PC-3 (cell line): ENCODE results near the gene ARHGAP31. TPM values are rescaled to one million over a fixed set of nuclear protein-coding genes. Genes with fewer than 3 reads are reported as not detected.

Experiments
- ATAC-seq: fragments of 200-7000 bp; cut with Tn5 transposase; 2 replicates; pipeline ENCODE4 v1.9.1; 2020; ENCODE audit warnings: mild to moderate bottlenecking, moderate library complexity
- BruUV-seq: library from RNA; stranded (reverse); fragments of 400-500 nt; replicated peaks from 2 replicates; lab custom pipeline; 2021; lab: Mats Ljungman, UMichigan
- CTCF ChIA-PET: fragments of 300-600 bp; sonication (Branson Sonifier 250); formaldehyde crosslinking; loops from one replicate; lab custom pipeline; 2022; ENCODE audit warnings: antibody characterized with exemption; lab: Charles Lee
- POLR2A ChIA-PET: fragments of 300-600 bp; sonication (Branson Sonifier 250); formaldehyde crosslinking; loops from one replicate; lab custom pipeline; 2022; ENCODE audit warnings: antibody characterized with exemption; ENCODE audit not compliant: unreplicated experiment; lab: Charles Lee
- DNase-seq: peaks from one replicate; pipeline ENCODE4 v3.0.0-alpha.2; 2015
- H2AFZ ChIP-seq: fragments of 300-600 bp; sonication (generic); 2 replicates; pipeline ENCODE4 v1.6.0; 2016; ENCODE audit warnings: antibody characterized with exemption, low read length
- H3F3A ChIP-seq: fragments of 300-600 bp; sonication (generic); one replicate; pipeline ENCODE4 v1.6.0; 2017; ENCODE audit warnings: antibody characterized with exemption, low read length, control low read depth, mild to moderate bottlenecking; ENCODE audit not compliant: unreplicated experiment
- H3K27ac ChIP-seq: fragments of 300-600 bp; sonication (generic); 2 replicates; pipeline ENCODE4 v1.5.1; 2016; ENCODE audit warnings: mild to moderate bottlenecking, low read length
- H3K27me3 ChIP-seq: fragments of 300-600 bp; sonication (generic); 2 replicates; pipeline ENCODE4 v1.6.1; 2016; ENCODE audit warnings: low read length, mixed read lengths
- H3K36me3 ChIP-seq: fragments of 300-600 bp; sonication (generic); 2 replicates; pipeline ENCODE4 v1.6.1; 2016; ENCODE audit warnings: low read depth, mixed run types, low read length, mixed read lengths
- H3K4me1 ChIP-seq: fragments of 300-600 bp; sonication (generic); 2 replicates; pipeline ENCODE4 v1.5.1; 2016; ENCODE audit warnings: low read length; ENCODE audit not compliant: insufficient read depth
- H3K4me2 ChIP-seq: fragments of 300-600 bp; sonication (generic); 2 replicates; pipeline ENCODE4 v1.6.0; 2016; ENCODE audit warnings: low read length
- H3K4me3 ChIP-seq: fragments of 300-600 bp; sonication (generic); 2 replicates; pipeline ENCODE4 v1.5.1; 2016; ENCODE audit warnings: mild to moderate bottlenecking, low read length, mixed read lengths
- H3K79me2 ChIP-seq: fragments of 300-600 bp; sonication (generic); 2 replicates; pipeline ENCODE4 v1.6.1; 2017; ENCODE audit warnings: low read length, mixed read lengths
- H3K9ac ChIP-seq: fragments of 300-600 bp; sonication (generic); 2 replicates; pipeline ENCODE4 v1.6.0; 2016; ENCODE audit warnings: mild to moderate bottlenecking, low read length
- H3K9me2 ChIP-seq: fragments of 300-600 bp; sonication (generic); replicated peaks from 2 replicates; pipeline ENCODE4 v1.6.1; 2016; ENCODE audit warnings: mixed run types, low read length, mixed read lengths
- H3K9me3 ChIP-seq: fragments of 300-600 bp; sonication (generic); 2 replicates; pipeline ENCODE4 v1.6.1; 2016; ENCODE audit warnings: low read length, mixed read lengths
- H4K20me1 ChIP-seq: fragments of 300-600 bp; sonication (generic); 2 replicates; pipeline ENCODE4 v1.6.1; 2016; ENCODE audit warnings: low read length, mixed read lengths
- EZH2 ChIP-seq: fragments of 300-600 bp; sonication (generic); IDR thresholded peaks from one replicate; pipeline ENCODE4 v1.6.1; 2017; ENCODE audit warnings: antibody characterized with exemption, mild to moderate bottlenecking, low read length; ENCODE audit not compliant: unreplicated experiment
- EZH2phosphoT487 ChIP-seq: fragments of 300-600 bp; sonication (generic); IDR thresholded peaks from 2 replicates; pipeline ENCODE4 v1.6.1; 2018; ENCODE audit warnings: mild to moderate bottlenecking, antibody characterized with exemption, low read length, borderline replicate concordance
- intact Hi-C: fragments of 100-400 bp; cut with micrococcal nuclease; formaldehyde crosslinking; loops from 2 replicates; pipeline ENCODE4 v1.9.0; 2023
- total RNA-seq: library from RNA; depleted of rRNA; stranded (reverse); fragments of >200 nt; gene quantifications from 2 replicates; pipeline ENCODE4 v1.2.3, GENCODE V29; 2014
- TF ChIP-seq, protein P1 (sequence below): fragments of 300-600 bp; sonication (generic); conservative IDR thresholded peaks from 2 replicates; pipeline ENCODE4 v1.5.1; 2017; ENCODE audit warnings: antibody characterized with exemption, low read depth, mild to moderate bottlenecking, low read length

The ARHGAP31 gene
- total RNA-seq, 1 experiment from 2014 or later, result 7.8 TPM

DNA sequence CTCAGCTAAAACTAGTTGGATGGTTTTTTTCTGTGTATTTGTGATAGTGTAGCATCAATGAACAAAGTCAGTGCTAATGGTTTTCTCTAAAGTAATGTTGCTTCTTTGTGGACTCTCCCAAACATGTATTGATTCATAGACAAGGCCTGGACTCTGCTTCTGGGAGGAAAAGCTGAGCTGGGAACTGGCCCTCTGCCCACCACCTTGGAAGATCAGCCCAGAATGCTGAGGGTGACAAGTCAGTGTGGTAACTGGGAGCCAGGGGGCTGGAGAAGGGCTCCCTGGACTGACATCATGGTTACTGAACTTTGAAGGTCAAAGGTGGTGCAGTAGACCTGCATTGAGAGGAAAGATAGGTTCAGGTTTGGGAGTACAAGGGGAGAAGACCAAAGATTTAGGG is 3.0 kb downstream of the ARHGAP31 start:
- no peak overlapping the region for H3K4me3 ChIP-seq
- BruUV-seq, result no TSS peak
- no peaks in the 10 kb centered on the region for H3K36me3 ChIP-seq
- H3K27ac ChIP-seq, result no peak overlapping the region
- no peaks in the 10 kb centered on the region for H3K9me3 ChIP-seq
- no peaks in the 10 kb centered on the region for H4K20me1 ChIP-seq
- ChIA-PET CTCF (interaction anchor here (1.3 kb wide), 1 partner anchor 56 kb away, joined by 4 read pairs; no protein-coding TSS in a partner anchor), POLR2A (no interaction called here)
- H3K9ac ChIP-seq, result no peak overlapping the region
- no peaks in the 10 kb centered on the region for H3F3A ChIP-seq
- H3K27me3 ChIP-seq, result no peaks in the 10 kb centered on the region
- H3K4me2 ChIP-seq, result peak overlapping the region; percentile 88
- no peaks in the 10 kb centered on the region for H3K9me2 ChIP-seq
- peak; percentile 27 for DNase-seq
- ATAC-seq, result no peak
- intact Hi-C loops, result no loop called here
- H3K79me2 ChIP-seq, result peaks cover 47% of the 10 kb centered on the region
- TF ChIP-seq, protein P1, sequence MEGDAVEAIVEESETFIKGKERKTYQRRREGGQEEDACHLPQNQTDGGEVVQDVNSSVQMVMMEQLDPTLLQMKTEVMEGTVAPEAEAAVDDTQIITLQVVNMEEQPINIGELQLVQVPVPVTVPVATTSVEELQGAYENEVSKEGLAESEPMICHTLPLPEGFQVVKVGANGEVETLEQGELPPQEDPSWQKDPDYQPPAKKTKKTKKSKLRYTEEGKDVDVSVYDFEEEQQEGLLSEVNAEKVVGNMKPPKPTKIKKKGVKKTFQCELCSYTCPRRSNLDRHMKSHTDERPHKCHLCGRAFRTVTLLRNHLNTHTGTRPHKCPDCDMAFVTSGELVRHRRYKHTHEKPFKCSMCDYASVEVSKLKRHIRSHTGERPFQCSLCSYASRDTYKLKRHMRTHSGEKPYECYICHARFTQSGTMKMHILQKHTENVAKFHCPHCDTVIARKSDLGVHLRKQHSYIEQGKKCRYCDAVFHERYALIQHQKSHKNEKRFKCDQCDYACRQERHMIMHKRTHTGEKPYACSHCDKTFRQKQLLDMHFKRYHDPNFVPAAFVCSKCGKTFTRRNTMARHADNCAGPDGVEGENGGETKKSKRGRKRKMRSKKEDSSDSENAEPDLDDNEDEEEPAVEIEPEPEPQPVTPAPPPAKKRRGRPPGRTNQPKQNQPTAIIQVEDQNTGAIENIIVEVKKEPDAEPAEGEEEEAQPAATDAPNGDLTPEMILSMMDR, result no peak
- TF ChIP-seq EZH2, result no peak
- no peak for TF ChIP-seq EZH2phosphoT487
- peaks cover 25% of the 10 kb centered on the region for H3K4me1 ChIP-seq
- no peak overlapping the region for H2AFZ ChIP-seq

DNA sequence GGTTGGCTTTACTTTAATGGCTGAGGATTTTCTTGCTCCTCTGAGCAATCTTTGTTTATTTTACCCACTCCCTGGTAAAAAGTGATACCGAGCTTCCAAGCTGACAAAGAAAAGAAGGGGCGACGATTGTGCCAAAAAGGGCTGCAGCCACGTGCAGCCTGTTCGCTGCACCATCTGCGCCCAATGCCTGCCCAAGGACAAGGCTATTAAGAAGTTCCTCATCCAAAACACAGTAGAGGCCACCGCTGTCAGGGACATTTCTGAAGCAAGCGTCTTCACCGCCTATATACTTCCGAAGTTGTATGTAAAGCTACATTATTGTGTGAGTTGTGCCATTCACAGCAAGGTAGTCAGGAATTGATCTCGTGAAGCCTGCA is 4.4 kb downstream of the ARHGAP31 start:
- TF ChIP-seq, protein P1, result no peak
- TF ChIP-seq EZH2, result no peak
- no peak for TF ChIP-seq EZH2phosphoT487
- ChIA-PET POLR2A (no interaction called here), CTCF (interaction anchor here (1.3 kb wide), 1 partner anchor 55 kb away, joined by 4 read pairs; no protein-coding TSS in a partner anchor)
- DNase-seq (no peak), ATAC-seq (no peak)
- peaks cover 52% of the 10 kb centered on the region for H3K79me2 ChIP-seq
- BruUV-seq, result no TSS peak
- H3K4me2 ChIP-seq, result no peak overlapping the region
- no peaks in the 10 kb centered on the region for H4K20me1 ChIP-seq
- no peaks in the 10 kb centered on the region for H3K9me3 ChIP-seq
- no peak overlapping the region for H3K4me3 ChIP-seq
- no peaks in the 10 kb centered on the region for H3K9me2 ChIP-seq
- H3F3A ChIP-seq, result no peaks in the 10 kb centered on the region
- peaks cover 27% of the 10 kb centered on the region for H3K4me1 ChIP-seq
- no peak overlapping the region for H3K27ac ChIP-seq
- H2AFZ ChIP-seq, result no peak overlapping the region
- no peak overlapping the region for H3K9ac ChIP-seq
- intact Hi-C loops, result no loop called here
- no peaks in the 10 kb centered on the region for H3K36me3 ChIP-seq
- no peaks in the 10 kb centered on the region for H3K27me3 ChIP-seq

DNA sequence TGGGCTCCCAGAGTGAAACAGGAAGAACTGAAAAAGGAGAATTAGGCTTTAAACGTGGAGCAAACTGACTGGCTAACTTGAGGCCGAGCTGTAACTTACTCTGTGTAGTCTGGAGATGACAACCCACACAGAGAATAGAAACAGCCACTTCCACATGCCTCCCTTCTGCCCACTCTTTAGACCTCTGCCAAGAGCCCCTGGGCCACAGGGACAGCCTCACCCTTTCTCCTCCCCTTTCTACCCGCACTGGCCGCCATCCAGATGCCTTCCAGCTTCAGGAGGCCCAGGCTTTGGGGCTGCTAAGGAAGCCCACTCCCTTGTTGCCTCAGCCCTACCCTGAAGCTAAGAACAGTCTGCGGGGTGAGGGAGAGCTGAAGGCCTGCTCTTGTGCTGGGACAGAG is 6.8 kb downstream of the ARHGAP31 start:
- no peak for ATAC-seq
- Histone ChIP-seq H3K27ac (no peak overlapping the region), H2AFZ (no peak overlapping the region), H3K79me2 (peaks cover 44% of the 10 kb centered on the region), H4K20me1 (no peaks in the 10 kb centered on the region), H3K4me1 (peaks cover 33% of the 10 kb centered on the region), H3K27me3 (no peaks in the 10 kb centered on the region), H3F3A (no peaks in the 10 kb centered on the region), H3K4me3 (no peak overlapping the region), H3K36me3 (no peaks in the 10 kb centered on the region), H3K9me3 (no peaks in the 10 kb centered on the region), H3K4me2 (no peak overlapping the region), H3K9ac (no peak overlapping the region), H3K9me2 (no peaks in the 10 kb centered on the region)
- POLR2A ChIA-PET, result no interaction called here
- no TSS peak for BruUV-seq
- TF ChIP-seq EZH2phosphoT487, result no peak
- DNase-seq, result no peak
- intact Hi-C loops, result no loop called here
- CTCF ChIA-PET, result no interaction called here
